ENCODE results near the gene F2. TPM values are rescaled to one million over a fixed set of nuclear protein-coding genes. Genes with fewer than 3 reads are reported as not detected.

Gene F2
- total and polyA plus RNA-seq, 2 of the 13 experiments (the other 11 are each of a cell fraction or from before 2014, with no cell fraction given): 330 to 801 TPM

- peaks cover 26 to 57% of the 10 kb centered on the region in 2 experiments for H3K36me3 ChIP-seq (replicated peaks in 1 of 2; ENCODE audit: control insufficient read depth in 1 of 2, insufficient read depth in 2 of 2, low read length in 2 of 2)
- TSS peak; percentile 33 for BruUV-seq (replicated peaks)
- H3K4me1 ChIP-seq (ENCODE audit: insufficient read depth, low read length): no peaks in the 10 kb centered on the region
- H3K9ac ChIP-seq (ENCODE audit: insufficient read depth, low read depth, low read length): no peak overlapping the region
- no peak overlapping the region for H2AFZ ChIP-seq (ENCODE audit: low read length)
- no peak for DNase-seq (ENCODE audit: low spot score)
- WGBS (ENCODE audit: low lambda C conversion rate): 85% methylated on average over 10 of the region's 10 CpGs
- H4K20me1 ChIP-seq (ENCODE audit: insufficient read depth, low read length): peaks cover 19% of the 10 kb centered on the region
- ChIA-PET CTCF (ENCODE audit: low intra/inter-chr PET ratio, low total read pairs) (no interaction called here), POLR2A (interaction anchor here (1.0 to 4.8 kb wide), 10 partner anchors 9 to 69 kb away, joined by 3 to 38 read pairs (median 7); partner anchors contain the start of genes ARHGAP1, F2 and ZNF408)
- in situ Hi-C loops (cut with HindIII; ENCODE audit: extremely low pct_ligation_motif_present, low pct_unique_long_range_greater_than_20kb): no loop called here
- peak; percentile 17 for ATAC-seq
- H3K79me2 ChIP-seq (ENCODE audit: insufficient read depth, low read length): peaks cover 1% of the 10 kb centered on the region
- H3K4me2 ChIP-seq (ENCODE audit: low read depth, low read length): no peak overlapping the region
- H3K27me3 ChIP-seq (ENCODE audit: control insufficient read depth in 1 of 2, insufficient read depth in 2 of 2, low read length in 2 of 2): no peaks in the 10 kb centered on the region
- no peak for FAIRE-seq
- H3K9me3 ChIP-seq (ENCODE audit: low read length): no peaks in the 10 kb centered on the region
- no peak overlapping the region for H3K4me3 ChIP-seq (replicated peaks in 1 of 3; ENCODE audit: insufficient read depth in 1 of 3, low read depth in 2 of 3, low read length in 3 of 3)
- peak overlapping the region; percentile 27 for H3K27ac ChIP-seq (ENCODE audit: extremely low read length, insufficient read depth, low read length)
- intact Hi-C loops (cut with micrococcal nuclease; ENCODE audit: unreplicated experiment): no loop called here
- peak; percentile 12; the same call in 1 of the 2 replicates for TF ChIP-seq ZNF326 (CRISPR knock-in tag; IDR thresholded peaks at IDR 0.05; ENCODE audit: borderline replicate concordance)
- TF ChIP-seq ZNF543 (CRISPR knock-in tag; IDR thresholded peaks at IDR 0.05): no peak
- TF ChIP-seq ZNF280D (CRISPR knock-in tag; IDR thresholded peaks at IDR 0.05): no peak
- TF ChIP-seq NFKBIZ (CRISPR knock-in tag; IDR thresholded peaks at IDR 0.05): no peak
- no peak for TF ChIP-seq SUZ12 (IDR thresholded peaks at IDR 0.05; ENCODE audit: low read depth, low read length)
- TF ChIP-seq RBFOX2 (IDR thresholded peaks at IDR 0.05; ENCODE audit: low read depth, low read length): peak; percentile 31
- no peak for TF ChIP-seq POGK (CRISPR knock-in tag; conservative IDR thresholded peaks at IDR 0.05)
- TF ChIP-seq NFE2L1 (CRISPR knock-in tag; IDR thresholded peaks at IDR 0.05; ENCODE audit: borderline replicate concordance): no peak
- no peak for TF ChIP-seq GTF3A (CRISPR knock-in tag; conservative IDR thresholded peaks at IDR 0.05)
- no peak for TF ChIP-seq SALL2 (CRISPR knock-in tag; IDR thresholded peaks at IDR 0.05)
- TF ChIP-seq ZNF251 (CRISPR knock-in tag; IDR thresholded peaks at IDR 0.05): no peak
- TF ChIP-seq DNMT1 (CRISPR knock-in tag; IDR thresholded peaks at IDR 0.05): no peak
- no peak for TF ChIP-seq HMG20A (CRISPR knock-in tag; IDR thresholded peaks at IDR 0.05; ENCODE audit: borderline replicate concordance)
- no peak for TF ChIP-seq ZNF775 (CRISPR knock-in tag; IDR thresholded peaks at IDR 0.05; ENCODE audit: borderline replicate concordance)
- no peak for TF ChIP-seq STAG1 (CRISPR knock-in tag; IDR thresholded peaks at IDR 0.05)
- TF ChIP-seq CREB1 (IDR thresholded peaks at IDR 0.05): no peak
- TF ChIP-seq CREB1 (CRISPR knock-in tag; IDR thresholded peaks at IDR 0.05): no peak
- peak; percentile 53; the same call in 1 of the 2 replicates for TF ChIP-seq ZNF414 (CRISPR knock-in tag; IDR thresholded peaks at IDR 0.05)
These were observed 24.8 kb downstream of the F2 start for GRCh38 chr11:46743693-46744339.
